Neural crest cell (in vitro differentiated cells): ENCODE results near the gene TBC1D13. TPM values are rescaled to one million over a fixed set of nuclear protein-coding genes. Genes with fewer than 3 reads are reported as not detected.

ENCODE experiments used
- DNase-seq: peaks from one replicate; pipeline ENCODE4 v3.0.0; 2021; ENCODE audit warnings: low read depth, mixed read lengths, low spot score
- H3K27ac Mint-ChIP-seq: one replicate; pipeline ENCODE4 v1.8.0; 2021; ENCODE audit warnings: mild to moderate bottlenecking, mixed read lengths; ENCODE audit not compliant: unreplicated experiment
- H3K27me3 Mint-ChIP-seq: 2 replicates; pipeline ENCODE4 v1.8.0; 2021; ENCODE audit warnings: low read depth, mild to moderate bottlenecking, mixed read lengths
- H3K36me3 Mint-ChIP-seq: 2 replicates; pipeline ENCODE4 v1.8.0; 2021; ENCODE audit warnings: low read depth, mild to moderate bottlenecking, mixed read lengths
- H3K4me1 Mint-ChIP-seq: 2 replicates; pipeline ENCODE4 v1.8.0; 2021; ENCODE audit warnings: mixed read lengths
- H3K4me3 Mint-ChIP-seq: one replicate; pipeline ENCODE4 v1.8.0; 2021; ENCODE audit warnings: mild to moderate bottlenecking, mixed read lengths
- H3K9me3 Mint-ChIP-seq: 2 replicates; pipeline ENCODE4 v1.8.0; 2021; ENCODE audit warnings: mixed read lengths
- CTCF ChIP-seq: fragments of 200-600 bp; sonication (generic); conservative IDR thresholded peaks from 2 replicates; pipeline ENCODE4 v1.5.0; 2021; ENCODE audit warnings: antibody characterized with exemption, mild to moderate bottlenecking
- total RNA-seq: library from RNA; stranded (reverse); gene quantifications from 2 replicates; pipeline ENCODE4 v1.2.1, GENCODE V29; 2021

The TBC1D13 gene
- total RNA-seq, 1 donor from 2014 or later = 32.3 TPM

- no peak for TF ChIP-seq CTCF
- H3K36me3 Mint-ChIP-seq = no peaks in the 10 kb centered on the region
- H3K27ac Mint-ChIP-seq = no peak overlapping the region
- H3K4me3 Mint-ChIP-seq = no peak overlapping the region
- H3K4me1 Mint-ChIP-seq = peaks cover 14% of the 10 kb centered on the region
- no peaks in the 10 kb centered on the region for H3K9me3 Mint-ChIP-seq
- H3K27me3 Mint-ChIP-seq = no peaks in the 10 kb centered on the region
- no peak for DNase-seq
These were observed 36.4 kb downstream of the TBC1D13 start for GRCh38 chr9:128823362-128823902.

GRCh38 chr9:128823903-128824406, 36.9 kb downstream of the TBC1D13 start:
- DNase-seq = no peak
- no peaks in the 10 kb centered on the region for H3K9me3 Mint-ChIP-seq
- no peaks in the 10 kb centered on the region for H3K36me3 Mint-ChIP-seq
- no peak for TF ChIP-seq CTCF
- H3K4me1 Mint-ChIP-seq = peaks cover 19% of the 10 kb centered on the region
- no peaks in the 10 kb centered on the region for H3K27me3 Mint-ChIP-seq
- H3K4me3 Mint-ChIP-seq = peak overlapping the region; percentile 23
- H3K27ac Mint-ChIP-seq = no peak overlapping the region

GRCh38 chr9:128824911-128825310, 37.9 kb downstream of the TBC1D13 start:
- TF ChIP-seq CTCF = no peak
- DNase-seq = no peak
- H3K27me3 Mint-ChIP-seq = peaks cover 2% of the 10 kb centered on the region
- H3K36me3 Mint-ChIP-seq = no peaks in the 10 kb centered on the region
- peaks cover 18% of the 10 kb centered on the region for H3K4me1 Mint-ChIP-seq
- no peak overlapping the region for H3K27ac Mint-ChIP-seq
- no peaks in the 10 kb centered on the region for H3K9me3 Mint-ChIP-seq
- H3K4me3 Mint-ChIP-seq = peak overlapping the region; percentile 23

GRCh38 chr9:128825923-128826700, 39.1 kb downstream of the TBC1D13 start:
- no peaks in the 10 kb centered on the region for H3K36me3 Mint-ChIP-seq
- peak overlapping the region; percentile 94 for H3K4me3 Mint-ChIP-seq
- peaks cover 17% of the 10 kb centered on the region for H3K4me1 Mint-ChIP-seq
- H3K27me3 Mint-ChIP-seq = peaks cover 2% of the 10 kb centered on the region
- peak; percentile 29 for TF ChIP-seq CTCF
- no peak overlapping the region for H3K27ac Mint-ChIP-seq
- no peaks in the 10 kb centered on the region for H3K9me3 Mint-ChIP-seq
- DNase-seq = no peak

GRCh38 chr9:128828267-128828666, 41.2 kb downstream of the TBC1D13 start:
- H3K36me3 Mint-ChIP-seq = no peaks in the 10 kb centered on the region
- no peaks in the 10 kb centered on the region for H3K9me3 Mint-ChIP-seq
- H3K27me3 Mint-ChIP-seq = peaks cover 2% of the 10 kb centered on the region
- TF ChIP-seq CTCF = no peak
- H3K27ac Mint-ChIP-seq = no peak overlapping the region
- H3K4me3 Mint-ChIP-seq = peak overlapping the region; percentile 94
- H3K4me1 Mint-ChIP-seq = peaks cover 17% of the 10 kb centered on the region
- no peak for DNase-seq
